Suprapubic skin (tissue), 4 donors: Measurements from ENCODE around the gene CAPS. TPM values are rescaled to one million over a fixed set of nuclear protein-coding genes. Genes with fewer than 3 reads are reported as not detected.
A peak's percentile ranks its signal among the peaks of the same experiment; 100 is the strongest.

ENCODE experiments used
- DNase-seq, 2 donors: peaks; one replicate each; pipeline ENCODE4 v3.0.0-alpha.2; 2019; ENCODE audit warnings: low spot score in 2 of 2
- H3K27ac ChIP-seq: fragments of 200-600 bp; sonication (generic); one replicate; pipeline ENCODE4 v1.5.1; 2019
- H3K27me3 ChIP-seq: fragments of 200-600 bp; sonication (generic); one replicate; pipeline ENCODE4 v1.5.1; 2019
- H3K36me3 ChIP-seq: fragments of 200-600 bp; sonication (generic); one replicate; pipeline ENCODE4 v1.5.1; 2019
- H3K4me1 ChIP-seq: fragments of 200-600 bp; sonication (generic); one replicate; pipeline ENCODE4 v1.5.1; 2019
- H3K4me3 ChIP-seq: fragments of 200-600 bp; sonication (generic); one replicate; pipeline ENCODE4 v1.5.1; 2019; ENCODE audit warnings: mild to moderate bottlenecking
- H3K9me3 ChIP-seq: fragments of 200-600 bp; sonication (generic); one replicate; pipeline ENCODE4 v1.5.1; 2019
- EP300 ChIP-seq: sonication (generic); formaldehyde crosslinking; IDR thresholded peaks from one replicate; pipeline ENCODE4 v1.6.1; 2017; ENCODE audit warnings: antibody characterized with exemption
- POLR2A ChIP-seq, 2 donors: fragments of 450-650 bp; IDR thresholded peaks; one replicate each; pipeline ENCODE4 v1.6.1; 2017; ENCODE audit warnings: antibody characterized with exemption in 2 of 2, mild to moderate bottlenecking in 2 of 2, moderate library complexity in 2 of 2
- POLR2AphosphoS5 ChIP-seq, 3 donors: sonication (generic); formaldehyde crosslinking; IDR thresholded peaks; one replicate each; pipeline ENCODE4 v1.6.1; 2017; ENCODE audit warnings: antibody characterized with exemption in 3 of 3
- WGBS: methylation state at CpG from one replicate; pipeline ENCODE4 v1.1.5; 2018; 5-methylcytosine and 5-hydroxymethylcytosine counted together
- total RNA-seq, 4 donors: library from RNA; depleted of rRNA; stranded (reverse); fragments of >200 nt; gene quantifications; one replicate each; pipeline ENCODE4 v1.1.0, GENCODE V29; 2016
- TF ChIP-seq, protein P1 (sequence below), 2 donors: fragments of 200-600 bp in 1 of 2; fragments of 450-650 bp in 1 of 2; sonication (generic) in 1 of 2; IDR thresholded peaks; one replicate each; pipeline ENCODE4 v1.5.1; 2016 to 2019; ENCODE audit warnings: antibody characterized with exemption in 2 of 2, mild to moderate bottlenecking in 1 of 2, moderate library complexity in 1 of 2

Gene CAPS
- total RNA-seq, 4 donors from 2014 or later: 7.2 to 36.5 (median 10.0) TPM

DNA sequence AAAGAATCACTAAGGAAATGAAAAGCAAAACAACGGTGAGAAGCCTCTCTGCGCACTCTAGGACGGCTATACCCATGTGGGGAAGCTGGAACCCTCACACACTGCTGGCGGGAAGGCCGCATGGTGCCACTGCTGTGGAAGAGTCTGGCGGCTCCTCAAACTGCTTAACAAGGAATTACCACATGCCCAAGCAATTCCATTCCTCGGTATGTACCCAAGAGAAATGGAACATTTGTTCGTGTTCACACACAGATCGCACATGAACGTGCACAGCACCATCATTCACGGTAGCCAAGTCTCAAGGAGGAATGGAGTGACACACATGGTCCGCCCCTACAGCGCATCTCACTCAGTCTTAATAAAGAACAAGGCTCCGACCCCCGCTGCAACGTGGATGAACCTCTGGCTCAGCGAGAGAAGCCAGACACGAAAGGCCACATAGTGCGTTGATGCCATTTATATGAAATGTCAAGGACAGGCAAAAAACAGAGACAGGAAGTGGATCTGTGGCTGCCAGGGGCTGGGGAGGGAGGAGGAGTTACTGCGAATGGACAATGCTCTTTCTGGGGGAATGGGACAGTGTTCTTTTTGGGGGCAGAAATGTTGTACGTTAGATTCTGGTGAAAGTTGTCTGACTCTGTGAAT is 7.6 kb downstream of the CAPS start:
- WGBS: 84% methylated on average over 20 of the region's 21 CpGs
- Histone ChIP-seq H3K9me3 (no peaks in the 10 kb centered on the region), H3K36me3 (peaks cover 97% of the 10 kb centered on the region), H3K4me3 (no peak overlapping the region), H3K27me3 (no peaks in the 10 kb centered on the region), H3K27ac (no peak overlapping the region), H3K4me1 (peaks cover 8% of the 10 kb centered on the region)
- no peak for TF ChIP-seq POLR2AphosphoS5 (IDR thresholded peaks at IDR 0.05)
- TF ChIP-seq, protein P1, sequence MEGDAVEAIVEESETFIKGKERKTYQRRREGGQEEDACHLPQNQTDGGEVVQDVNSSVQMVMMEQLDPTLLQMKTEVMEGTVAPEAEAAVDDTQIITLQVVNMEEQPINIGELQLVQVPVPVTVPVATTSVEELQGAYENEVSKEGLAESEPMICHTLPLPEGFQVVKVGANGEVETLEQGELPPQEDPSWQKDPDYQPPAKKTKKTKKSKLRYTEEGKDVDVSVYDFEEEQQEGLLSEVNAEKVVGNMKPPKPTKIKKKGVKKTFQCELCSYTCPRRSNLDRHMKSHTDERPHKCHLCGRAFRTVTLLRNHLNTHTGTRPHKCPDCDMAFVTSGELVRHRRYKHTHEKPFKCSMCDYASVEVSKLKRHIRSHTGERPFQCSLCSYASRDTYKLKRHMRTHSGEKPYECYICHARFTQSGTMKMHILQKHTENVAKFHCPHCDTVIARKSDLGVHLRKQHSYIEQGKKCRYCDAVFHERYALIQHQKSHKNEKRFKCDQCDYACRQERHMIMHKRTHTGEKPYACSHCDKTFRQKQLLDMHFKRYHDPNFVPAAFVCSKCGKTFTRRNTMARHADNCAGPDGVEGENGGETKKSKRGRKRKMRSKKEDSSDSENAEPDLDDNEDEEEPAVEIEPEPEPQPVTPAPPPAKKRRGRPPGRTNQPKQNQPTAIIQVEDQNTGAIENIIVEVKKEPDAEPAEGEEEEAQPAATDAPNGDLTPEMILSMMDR (IDR thresholded peaks at IDR 0.05): no peak
- no peak for DNase-seq

DNA sequence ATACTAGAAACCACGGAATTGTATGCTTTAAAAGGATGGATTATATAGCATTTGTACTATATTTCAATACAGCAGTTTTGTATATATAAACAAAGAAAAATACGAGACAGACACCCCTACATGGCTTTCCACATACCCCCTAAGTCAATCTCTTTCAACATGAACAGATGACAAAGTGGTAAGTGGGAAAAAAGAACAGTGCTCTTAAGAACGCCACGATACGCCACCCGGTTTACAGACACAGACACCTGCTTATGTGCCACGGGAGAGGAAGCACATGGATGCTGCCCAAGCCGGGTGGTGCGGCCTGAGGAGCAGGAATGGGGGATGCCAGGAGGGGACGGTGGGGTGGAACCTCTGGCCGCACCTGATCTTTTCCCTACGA is 8.1 kb downstream of the CAPS start:
- TF ChIP-seq, protein P1 (IDR thresholded peaks at IDR 0.05): no peak
- TF ChIP-seq POLR2AphosphoS5 (IDR thresholded peaks at IDR 0.05): no peak
- no peak for TF ChIP-seq POLR2A (IDR thresholded peaks at IDR 0.05)
- TF ChIP-seq EP300: no peak
- 92% methylated on average over 12 of the region's 12 CpGs for WGBS
- no peak overlapping the region for H3K4me3 ChIP-seq
- H3K4me1 ChIP-seq: peaks cover 10% of the 10 kb centered on the region
- H3K9me3 ChIP-seq: no peaks in the 10 kb centered on the region
- no peaks in the 10 kb centered on the region for H3K27me3 ChIP-seq
- no peak overlapping the region for H3K27ac ChIP-seq
- no peak for DNase-seq
- H3K36me3 ChIP-seq: peaks cover 97% of the 10 kb centered on the region

DNA sequence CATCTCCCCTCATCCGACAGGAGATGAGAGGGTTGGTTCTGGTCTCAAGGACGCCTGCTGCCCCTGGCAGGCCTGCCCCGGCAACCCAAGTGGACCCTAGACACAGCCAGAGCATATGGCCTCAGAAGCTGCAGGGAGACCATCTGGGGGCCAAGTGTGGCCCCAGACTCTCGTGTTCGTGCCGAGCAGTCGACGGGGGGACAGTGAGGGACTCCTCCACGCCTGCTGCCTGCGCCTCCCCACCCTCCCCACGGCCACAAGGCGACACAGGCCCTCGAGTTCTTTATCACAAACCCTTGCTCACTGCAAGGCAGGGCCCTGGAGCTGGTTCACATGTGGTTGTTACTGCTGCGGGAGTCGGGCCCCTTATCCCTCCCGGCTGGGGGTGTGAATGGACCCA is 9.3 kb downstream of the CAPS start:
- Histone ChIP-seq H3K27ac (no peak overlapping the region), H3K27me3 (no peaks in the 10 kb centered on the region), H3K4me3 (no peak overlapping the region), H3K36me3 (peaks cover 97% of the 10 kb centered on the region), H3K9me3 (no peaks in the 10 kb centered on the region), H3K4me1 (peaks cover 16% of the 10 kb centered on the region)
- 86% methylated on average over 6 of the region's 16 CpGs for WGBS
- DNase-seq: no peak
- TF ChIP-seq EP300: no peak
- TF ChIP-seq POLR2A (IDR thresholded peaks at IDR 0.05): no peak
- TF ChIP-seq POLR2AphosphoS5 (IDR thresholded peaks at IDR 0.05): no peak
- TF ChIP-seq, protein P1 (IDR thresholded peaks at IDR 0.05): no peak

DNA sequence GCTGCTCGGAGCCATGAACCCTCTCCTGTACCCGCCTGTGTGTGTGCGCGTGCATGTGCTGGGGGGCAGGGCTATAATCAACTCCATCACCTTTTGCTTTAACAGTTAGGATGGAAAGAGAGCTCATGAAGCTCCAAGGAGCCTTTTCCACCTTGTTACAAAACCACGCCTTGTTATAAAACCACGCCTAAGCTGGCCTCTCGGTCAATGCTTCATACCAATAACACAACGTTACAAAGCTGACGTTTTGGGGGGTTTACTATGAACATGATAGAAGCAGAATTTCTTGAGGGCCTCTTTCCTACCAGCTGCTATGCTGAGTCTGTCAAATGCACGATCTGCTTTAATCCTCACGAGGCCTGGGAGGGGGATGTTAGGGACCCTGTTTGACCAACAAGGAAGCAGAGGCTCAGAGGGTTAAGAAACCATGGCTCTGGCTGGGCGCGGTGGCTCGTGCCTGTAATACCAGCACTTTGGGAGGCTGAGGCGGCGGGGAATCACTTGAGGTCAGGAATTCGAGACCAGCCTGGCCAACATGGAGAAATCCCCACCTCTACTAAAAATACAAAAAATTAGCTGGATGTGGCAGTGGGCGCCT is 11.9 kb downstream of the CAPS start:
- TF ChIP-seq EP300 (no peak), POLR2AphosphoS5 (IDR thresholded peaks at IDR 0.05) (no peak), POLR2A (IDR thresholded peaks at IDR 0.05) (no peak)
- TF ChIP-seq, protein P1 (IDR thresholded peaks at IDR 0.05): no peak
- Histone ChIP-seq H3K9me3 (no peaks in the 10 kb centered on the region), H3K4me1 (peaks cover 20% of the 10 kb centered on the region), H3K36me3 (peaks cover 99% of the 10 kb centered on the region), H3K27me3 (no peaks in the 10 kb centered on the region), H3K4me3 (no peak overlapping the region), H3K27ac (peak overlapping the region; percentile 55)
- WGBS: 78% methylated on average over 18 of the region's 18 CpGs
- DNase-seq: no peak

DNA sequence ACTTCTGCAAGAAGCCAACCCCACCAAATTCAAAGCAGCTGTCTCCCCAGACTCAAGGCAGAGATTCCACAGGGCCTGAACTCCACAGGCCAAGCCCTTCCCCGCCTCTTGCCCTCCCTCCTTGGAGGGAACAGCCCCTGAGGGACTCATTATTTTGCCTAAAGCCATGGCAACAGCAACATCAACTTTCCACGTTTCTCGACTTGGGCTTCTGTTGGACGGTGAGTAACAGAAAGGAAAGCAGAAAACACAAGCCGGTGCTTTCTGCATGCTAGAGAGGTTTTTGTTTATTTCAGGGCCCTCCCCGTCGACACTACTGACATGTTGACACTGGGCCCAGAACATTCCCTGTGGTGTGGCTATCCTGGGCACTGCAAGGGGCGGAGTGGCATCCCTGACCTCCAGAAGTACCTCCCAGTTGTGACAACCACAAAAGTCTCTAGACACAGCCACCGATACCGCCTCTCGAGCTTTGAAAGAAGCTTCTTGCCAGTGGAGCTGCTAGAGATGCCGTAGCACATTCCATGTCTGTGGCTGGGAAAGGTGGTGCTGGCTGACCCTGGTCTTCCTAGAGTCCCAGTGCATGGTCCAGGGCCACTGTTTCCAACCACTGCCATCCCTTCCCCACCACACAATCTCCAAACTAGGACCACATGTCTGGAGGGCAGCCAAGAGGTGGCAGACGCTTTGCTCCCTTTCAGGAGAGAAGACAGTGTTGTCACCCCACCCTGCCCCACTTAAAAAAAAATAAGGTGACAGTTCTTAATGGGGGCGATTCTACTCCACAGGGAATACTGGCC is 12.8 kb downstream of the CAPS start:
- peak in 1 of 2 donors; percentile 85 for DNase-seq
- WGBS: 51% methylated on average over 14 of the region's 14 CpGs
- Histone ChIP-seq H3K4me1 (peaks cover 20% of the 10 kb centered on the region), H3K27ac (peak overlapping the region; percentile 55), H3K9me3 (no peaks in the 10 kb centered on the region), H3K4me3 (no peak overlapping the region), H3K27me3 (no peaks in the 10 kb centered on the region), H3K36me3 (peaks cover 99% of the 10 kb centered on the region)
- TF ChIP-seq, protein P1 (IDR thresholded peaks at IDR 0.05): peak in 1 of 2 donors; percentile 6
- TF ChIP-seq POLR2AphosphoS5 (IDR thresholded peaks at IDR 0.05) (peak in 1 of 3 donors; percentile 45), EP300 (no peak), POLR2A (IDR thresholded peaks at IDR 0.05) (no peak)
